ENCODE data around the gene PAPSS2. TPM values are rescaled to one million over a fixed set of nuclear protein-coding genes. Genes with fewer than 3 reads are reported as not detected.
A peak's percentile ranks its signal among the peaks of the same experiment; 100 is the strongest.

Gene PAPSS2
- total RNA-seq, 1 donor, result 81.8 TPM

DNA sequence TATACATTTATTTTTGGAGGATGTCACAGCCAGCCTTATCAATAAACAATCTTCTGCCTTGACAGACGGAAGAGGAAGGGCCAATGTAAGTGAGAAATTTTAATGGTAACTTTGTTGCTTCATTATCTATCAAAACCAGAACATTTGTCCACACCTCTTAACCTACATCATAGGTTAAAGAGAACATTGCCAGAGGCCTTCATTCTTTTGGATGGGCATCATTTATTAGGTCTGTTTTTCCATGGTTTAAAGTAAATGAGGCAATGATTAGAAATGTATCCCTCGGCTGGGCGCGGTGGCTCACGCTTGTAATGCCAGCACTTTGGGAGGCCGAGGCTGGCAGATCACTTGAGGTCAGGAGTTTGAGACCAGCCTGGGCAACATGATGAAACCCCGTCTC lies 29.5 kb upstream of the PAPSS2 start:
- no peaks in the 10 kb centered on the region for H3K79me2 ChIP-seq (ENCODE audit: insufficient read depth, low read length)

DNA sequence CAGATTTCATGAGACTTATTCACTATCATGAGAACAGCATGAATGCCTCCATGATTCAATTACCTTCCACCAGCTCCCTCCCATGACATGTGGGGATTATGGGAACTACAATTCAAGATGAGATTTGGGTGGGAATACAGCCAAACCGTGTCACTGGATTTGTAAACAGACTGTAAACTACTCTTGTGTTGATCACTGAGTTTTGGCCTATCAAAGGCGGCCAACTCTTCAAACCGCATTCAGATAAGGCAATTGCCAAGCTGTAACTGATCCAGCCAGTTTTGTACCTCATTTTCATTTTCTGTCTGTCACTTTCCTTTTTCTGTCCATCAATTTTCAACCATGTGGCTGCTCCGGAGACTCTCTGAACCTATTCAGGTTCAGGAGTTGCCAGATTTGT lies 27.2 kb upstream of the PAPSS2 start:
- TF ChIP-seq, protein P1, sequence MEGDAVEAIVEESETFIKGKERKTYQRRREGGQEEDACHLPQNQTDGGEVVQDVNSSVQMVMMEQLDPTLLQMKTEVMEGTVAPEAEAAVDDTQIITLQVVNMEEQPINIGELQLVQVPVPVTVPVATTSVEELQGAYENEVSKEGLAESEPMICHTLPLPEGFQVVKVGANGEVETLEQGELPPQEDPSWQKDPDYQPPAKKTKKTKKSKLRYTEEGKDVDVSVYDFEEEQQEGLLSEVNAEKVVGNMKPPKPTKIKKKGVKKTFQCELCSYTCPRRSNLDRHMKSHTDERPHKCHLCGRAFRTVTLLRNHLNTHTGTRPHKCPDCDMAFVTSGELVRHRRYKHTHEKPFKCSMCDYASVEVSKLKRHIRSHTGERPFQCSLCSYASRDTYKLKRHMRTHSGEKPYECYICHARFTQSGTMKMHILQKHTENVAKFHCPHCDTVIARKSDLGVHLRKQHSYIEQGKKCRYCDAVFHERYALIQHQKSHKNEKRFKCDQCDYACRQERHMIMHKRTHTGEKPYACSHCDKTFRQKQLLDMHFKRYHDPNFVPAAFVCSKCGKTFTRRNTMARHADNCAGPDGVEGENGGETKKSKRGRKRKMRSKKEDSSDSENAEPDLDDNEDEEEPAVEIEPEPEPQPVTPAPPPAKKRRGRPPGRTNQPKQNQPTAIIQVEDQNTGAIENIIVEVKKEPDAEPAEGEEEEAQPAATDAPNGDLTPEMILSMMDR (IDR thresholded peaks at IDR 0.05; ENCODE audit: extremely low read depth, low read depth, low read length), result no peak
- no peak overlapping the region for H3K27ac ChIP-seq (ENCODE audit: low read depth, low read length)
- no peak overlapping the region for H2AFZ ChIP-seq (ENCODE audit: low read length)
- DNase-seq (ENCODE audit: insufficient read length, low spot score, missing footprints), result no peak
- no peaks in the 10 kb centered on the region for H3K27me3 ChIP-seq (ENCODE audit: insufficient read depth, low read length)
- no peak overlapping the region for H3K4me2 ChIP-seq (ENCODE audit: insufficient read depth, low read length)
- H3K79me2 ChIP-seq (ENCODE audit: insufficient read depth, low read length), result no peaks in the 10 kb centered on the region
- no peak overlapping the region for H3K4me3 ChIP-seq (ENCODE audit: insufficient read depth, low read length)
- H3K36me3 ChIP-seq (ENCODE audit: insufficient read depth, low read length), result no peaks in the 10 kb centered on the region
- H4K20me1 ChIP-seq (ENCODE audit: insufficient read depth, low read length), result no peaks in the 10 kb centered on the region
- H3K4me1 ChIP-seq (ENCODE audit: insufficient read depth, low read length), result peaks cover 9% of the 10 kb centered on the region
- H3K9me3 ChIP-seq (ENCODE audit: low read depth, low read length), result no peaks in the 10 kb centered on the region

More for the DNA sequence above, 29.5 kb upstream of the PAPSS2 start:
- Histone ChIP-seq H4K20me1 (ENCODE audit: insufficient read depth, low read length) (no peaks in the 10 kb centered on the region), H3K27me3 (ENCODE audit: insufficient read depth, low read length) (no peaks in the 10 kb centered on the region), H2AFZ (ENCODE audit: low read length) (no peak overlapping the region), H3K4me3 (ENCODE audit: insufficient read depth, low read length) (no peak overlapping the region), H3K36me3 (ENCODE audit: insufficient read depth, low read length) (no peaks in the 10 kb centered on the region), H3K4me1 (ENCODE audit: insufficient read depth, low read length) (peaks cover under 1% of the 10 kb centered on the region), H3K27ac (ENCODE audit: low read depth, low read length) (no peak overlapping the region), H3K4me2 (ENCODE audit: insufficient read depth, low read length) (no peak overlapping the region), H3K9me3 (ENCODE audit: low read depth, low read length) (no peaks in the 10 kb centered on the region)
- TF ChIP-seq, protein P1 (IDR thresholded peaks at IDR 0.05; ENCODE audit: extremely low read depth, low read depth, low read length), result no peak
- DNase-seq (ENCODE audit: insufficient read length, low spot score, missing footprints), result no peak

DNA sequence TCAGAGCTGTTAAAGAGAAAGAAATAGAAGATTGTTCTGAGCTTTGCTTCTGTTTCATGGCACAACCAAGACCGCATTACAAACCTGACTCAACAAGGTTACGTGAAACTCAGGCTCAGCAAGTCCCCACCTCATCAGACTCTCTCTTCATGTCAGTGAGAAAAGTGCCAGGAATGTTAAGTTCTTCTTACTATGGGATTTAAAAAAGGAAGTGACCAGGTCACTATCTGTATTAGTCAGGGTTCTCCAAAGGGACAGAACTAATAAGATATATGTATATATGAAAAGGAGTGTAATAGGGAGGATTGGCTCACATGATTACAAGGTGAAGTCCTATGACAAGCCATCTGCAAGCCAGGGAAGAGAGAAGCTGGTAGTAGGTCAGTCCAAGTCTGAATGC lies 25.4 kb upstream of the PAPSS2 start:
- Histone ChIP-seq H3K27me3 (ENCODE audit: insufficient read depth, low read length) (no peaks in the 10 kb centered on the region), H2AFZ (ENCODE audit: low read length) (no peak overlapping the region), H3K9me3 (ENCODE audit: low read depth, low read length) (no peaks in the 10 kb centered on the region), H3K79me2 (ENCODE audit: insufficient read depth, low read length) (no peaks in the 10 kb centered on the region), H4K20me1 (ENCODE audit: insufficient read depth, low read length) (no peaks in the 10 kb centered on the region), H3K36me3 (ENCODE audit: insufficient read depth, low read length) (no peaks in the 10 kb centered on the region), H3K4me2 (ENCODE audit: insufficient read depth, low read length) (no peak overlapping the region), H3K4me3 (ENCODE audit: insufficient read depth, low read length) (no peak overlapping the region), H3K27ac (ENCODE audit: low read depth, low read length) (no peak overlapping the region), H3K4me1 (ENCODE audit: insufficient read depth, low read length) (peaks cover 9% of the 10 kb centered on the region)
- DNase-seq (ENCODE audit: insufficient read length, low spot score, missing footprints), result no peak
- TF ChIP-seq, protein P1 (IDR thresholded peaks at IDR 0.05; ENCODE audit: extremely low read depth, low read depth, low read length), result no peak

DNA sequence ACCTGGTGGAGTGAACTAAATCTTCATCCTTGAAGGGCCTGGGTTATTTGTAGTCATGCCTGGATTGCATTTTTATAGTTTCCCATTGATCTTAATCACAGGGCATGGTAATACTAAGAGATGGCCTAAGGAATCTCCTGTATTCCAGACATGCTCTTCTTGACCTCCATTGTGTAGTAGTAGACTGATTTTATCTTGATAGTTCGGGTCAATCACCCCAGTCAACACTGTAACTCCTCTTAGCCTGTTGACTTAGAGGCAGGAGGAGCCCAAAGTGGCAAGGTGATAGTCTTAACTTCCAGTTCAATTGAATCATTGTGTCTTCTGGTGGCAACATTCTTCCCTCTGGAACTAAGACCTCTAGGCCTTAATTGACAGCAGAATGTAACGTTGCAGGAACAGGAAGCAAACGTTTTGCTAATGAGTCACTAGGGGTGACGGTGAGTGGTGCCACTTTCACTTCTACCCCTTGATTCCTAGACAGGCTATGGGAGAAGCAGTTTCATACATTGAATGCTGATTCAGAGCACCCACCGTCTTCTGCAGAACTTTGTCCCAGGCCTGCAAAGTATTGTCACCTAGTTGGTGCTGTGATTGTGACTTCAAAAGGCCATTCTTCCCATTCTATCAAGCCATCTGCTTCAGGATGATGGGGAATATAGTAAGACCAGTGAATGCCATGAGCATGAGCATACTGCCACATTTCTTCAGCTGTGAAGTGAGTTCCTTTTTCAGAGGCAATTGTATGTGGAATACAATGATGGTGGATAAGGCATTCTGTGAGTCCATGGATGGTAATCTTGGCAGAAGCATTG lies 24.0 kb upstream of the PAPSS2 start:
- Histone ChIP-seq H4K20me1 (ENCODE audit: insufficient read depth, low read length) (no peaks in the 10 kb centered on the region), H3K4me2 (ENCODE audit: insufficient read depth, low read length) (peak overlapping the region; percentile 52), H3K79me2 (ENCODE audit: insufficient read depth, low read length) (no peaks in the 10 kb centered on the region), H3K9me3 (ENCODE audit: low read depth, low read length) (no peaks in the 10 kb centered on the region), H3K4me3 (ENCODE audit: insufficient read depth, low read length) (no peak overlapping the region), H2AFZ (ENCODE audit: low read length) (peak overlapping the region; percentile 89), H3K36me3 (ENCODE audit: insufficient read depth, low read length) (no peaks in the 10 kb centered on the region), H3K4me1 (ENCODE audit: insufficient read depth, low read length) (peaks cover 9% of the 10 kb centered on the region), H3K27ac (ENCODE audit: low read depth, low read length) (peak overlapping the region; percentile 26), H3K27me3 (ENCODE audit: insufficient read depth, low read length) (no peaks in the 10 kb centered on the region)
- DNase-seq (ENCODE audit: insufficient read length, low spot score, missing footprints), result peak; percentile 53
- TF ChIP-seq, protein P1 (IDR thresholded peaks at IDR 0.05; ENCODE audit: extremely low read depth, low read depth, low read length), result no peak
